HuH-7.5 (cell line): ENCODE data around the gene HSD11B2.

Experiments
- DNase-seq: peaks from one replicate; pipeline ENCODE4 v3.0.0; 2011; ENCODE audit warnings: low spot score

The HSD11B2 gene

GRCh38 chr16:67430977-67431774 is at the start of gene HSD11B2:
TSS of gene HSD11B2 (plus strand) at chr16:67431121. CDS start at chr16:67431249, 128 bp downstream.
- peak; percentile 86 for DNase-seq

- no peak for DNase-seq
These were observed 47.6 kb upstream of the HSD11B2 start for GRCh38 chr16:67383284-67383683.

- DNase-seq = no peak
These were observed 46.0 kb upstream of the HSD11B2 start for GRCh38 chr16:67384778-67385510.

- DNase-seq = no peak
These were observed 44.0 kb upstream of the HSD11B2 start for GRCh38 chr16:67386861-67387455.

- no peak for DNase-seq
These were observed 43.3 kb upstream of the HSD11B2 start for GRCh38 chr16:67387479-67388079.

- DNase-seq = no peak
These were observed 42.7 kb upstream of the HSD11B2 start for GRCh38 chr16:67388191-67388590.

GRCh38 chr16:67388591-67388990 is 42.3 kb upstream of the HSD11B2 start:
- DNase-seq = no peak

GRCh38 chr16:67389911-67390815 is 40.8 kb upstream of the HSD11B2 start:
- no peak for DNase-seq

- DNase-seq = no peak
These were observed 40.0 kb upstream of the HSD11B2 start for GRCh38 chr16:67390816-67391423.

- no peak for DNase-seq
These were observed 39.3 kb upstream of the HSD11B2 start for GRCh38 chr16:67391424-67392300.

- no peak for DNase-seq
These were observed 38.4 kb upstream of the HSD11B2 start for GRCh38 chr16:67392301-67393059.

GRCh38 chr16:67393111-67393787 is 37.7 kb upstream of the HSD11B2 start, which contains the start of gene TPPP3:
TSS of gene TPPP3 (minus strand) at chr16:67393498. CDS start at chr16:67391111, 2,387 bp downstream.
- DNase-seq = peak; percentile 90

GRCh38 chr16:67393788-67394154 is 37.1 kb upstream of the HSD11B2 start:
- no peak for DNase-seq

- DNase-seq = no peak
These were observed 36.5 kb upstream of the HSD11B2 start for GRCh38 chr16:67394155-67395104.

GRCh38 chr16:67395105-67395457 is 35.8 kb upstream of the HSD11B2 start:
- no peak for DNase-seq

GRCh38 chr16:67395458-67396158 is 35.3 kb upstream of the HSD11B2 start:
- DNase-seq = no peak
